GM12875 (cell line): Measurements from ENCODE around the gene ZNF618.

ENCODE experiments used
- H3K4me3 ChIP-seq: one replicate; pipeline ENCODE4 v1.5.1; 2011; ENCODE audit warnings: low read depth, low read length, control low read depth
- CTCF ChIP-seq: IDR thresholded peaks from 2 replicates; pipeline ENCODE4 v1.5.1; 2011; ENCODE audit warnings: low read depth, mild to moderate bottlenecking, control low read depth, inconsistent platforms, low read length, moderate library complexity, borderline replicate concordance; ENCODE audit not compliant: insufficient read depth

ZNF618 gene

GRCh38 chr9:114061292-114061691 lies 185.2 kb downstream of the ZNF618 start:
- H3K4me3 ChIP-seq, result no peak overlapping the region
- TF ChIP-seq CTCF, result no peak

- no peak for TF ChIP-seq CTCF
- no peak overlapping the region for H3K4me3 ChIP-seq
Measured at GRCh38 chr9:114061830-114062474, 185.8 kb downstream of the ZNF618 start.

GRCh38 chr9:114065304-114065703 lies 189.2 kb downstream of the ZNF618 start:
- TF ChIP-seq CTCF, result no peak
- no peak overlapping the region for H3K4me3 ChIP-seq

- H3K4me3 ChIP-seq, result no peak overlapping the region
- no peak for TF ChIP-seq CTCF
Measured at GRCh38 chr9:114069476-114070187, 193.5 kb downstream of the ZNF618 start.

DNA sequence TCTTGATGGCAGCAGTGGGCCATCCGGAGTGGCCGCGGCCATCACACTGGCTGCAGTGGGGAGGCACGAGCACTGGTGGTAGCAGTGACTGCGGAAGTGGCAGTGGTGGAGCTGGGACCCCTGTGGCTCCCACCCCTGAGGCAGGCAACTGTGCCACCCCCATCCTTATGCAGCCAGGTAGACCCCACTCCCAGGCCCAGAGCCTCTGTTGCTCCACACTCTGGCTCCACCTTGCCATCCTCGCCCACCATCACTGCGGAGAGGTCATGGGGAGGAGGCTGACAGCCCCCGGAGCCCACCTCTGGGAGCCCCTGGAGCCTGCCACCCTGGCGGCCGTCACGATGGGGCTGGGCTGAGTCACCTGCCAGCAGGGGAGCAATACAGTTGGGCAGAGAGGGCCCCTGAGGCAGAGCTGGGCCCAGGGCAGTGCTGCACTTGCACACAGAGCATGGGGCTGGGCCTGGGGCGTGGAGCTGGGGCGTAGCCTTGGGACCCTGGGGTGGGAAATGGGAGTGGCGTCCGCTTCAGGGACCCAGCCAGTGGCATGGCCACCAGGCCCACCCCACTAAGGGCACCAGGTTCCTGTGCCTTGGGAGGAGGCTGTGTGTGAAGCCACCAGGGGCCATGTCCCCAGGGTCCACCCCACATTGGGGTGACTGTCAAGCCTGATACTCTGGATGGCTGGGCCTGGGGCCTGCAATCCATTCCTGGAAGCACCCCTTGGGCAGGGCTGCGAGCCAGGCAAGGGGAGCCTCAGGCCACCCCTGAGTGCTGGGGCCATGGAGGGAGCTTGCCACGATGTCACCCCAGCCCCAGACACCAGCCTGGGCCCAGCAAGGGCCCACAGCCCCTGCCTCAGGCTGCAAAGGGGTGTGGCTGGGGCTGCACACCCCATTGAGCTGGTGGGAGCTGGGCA lies 194.3 kb downstream of the ZNF618 start:
- no peak for TF ChIP-seq CTCF
- no peak overlapping the region for H3K4me3 ChIP-seq

DNA sequence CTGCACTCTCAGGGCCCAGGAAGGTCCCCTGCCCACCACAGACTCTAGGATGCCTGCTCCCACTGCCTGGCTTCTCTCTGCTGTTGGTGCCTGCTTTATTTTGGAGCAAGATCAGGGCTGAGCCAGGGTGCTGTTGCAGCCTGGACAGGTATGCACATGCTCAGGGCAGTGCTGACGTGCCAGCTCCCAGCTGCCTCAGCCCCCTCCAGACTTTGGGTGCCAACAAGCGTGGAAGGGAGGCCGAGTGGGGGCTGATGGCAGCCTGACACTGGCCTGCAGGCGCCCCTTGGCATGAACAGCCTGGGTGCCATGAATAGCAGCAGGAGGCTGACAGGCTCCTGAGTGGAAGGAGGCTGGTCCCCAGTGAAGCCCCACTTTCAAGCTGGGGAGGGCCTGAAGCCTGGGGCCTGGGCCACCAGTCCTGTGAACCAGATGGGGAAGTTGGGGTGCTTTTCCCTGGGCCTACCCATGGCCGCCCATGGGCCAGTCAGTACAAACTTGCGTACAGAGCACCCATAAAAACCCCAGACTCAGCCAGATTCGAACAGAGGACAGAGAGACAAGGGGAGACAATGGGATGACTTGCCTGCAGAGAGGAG lies 195.2 kb downstream of the ZNF618 start:
- no peak for TF ChIP-seq CTCF
- no peak overlapping the region for H3K4me3 ChIP-seq
